Right forelimb (tissue), 1 donor: ENCODE measurements around the gene PREB.
"Not testable (repeated sequence)": the region's sequence is repeated elsewhere in the genome, so short reads cannot be mapped to it uniquely, and the experiment has no call there.

Experiments used
- DNase-seq: peaks from one replicate; pipeline ENCODE4 v3.0.0-alpha.2; 2018

PREB gene

GRCh38 chr2:27125104-27125503 is 9.3 kb downstream of the PREB start:
- DNase-seq = no peak

GRCh38 chr2:27123302-27124150 is 10.9 kb downstream of the PREB start, which contains the start of gene ABHD1:
Gene ABHD1, plus strand, starts transcription at chr2:27123815. Its CDS starts 134 bp downstream, at chr2:27123949.
- DNase-seq = peak; percentile 64

- no peak for DNase-seq
Measured at GRCh38 chr2:27122791-27123190, 11.6 kb downstream of the PREB start.

GRCh38 chr2:27121906-27122305 is 12.5 kb downstream of the PREB start:
- no peak for DNase-seq

GRCh38 chr2:27119330-27119670 is 15.1 kb downstream of the PREB start:
- DNase-seq = not testable (repeated sequence)

GRCh38 chr2:27118525-27119329 is 15.7 kb downstream of the PREB start, which contains the start of gene CGREF1:
Gene CGREF1, minus strand, starts transcription at chr2:27119128. Its CDS starts 14,762 bp downstream, at chr2:27104366.
- DNase-seq = no peak

- DNase-seq = no peak
Measured at GRCh38 chr2:27117995-27118524, 16.4 kb downstream of the PREB start.

GRCh38 chr2:27115519-27115918 is 18.9 kb downstream of the PREB start:
- no peak for DNase-seq

- DNase-seq = not testable (repeated sequence)
Measured at GRCh38 chr2:27111392-27112078, 22.9 kb downstream of the PREB start.

- not testable (repeated sequence) for DNase-seq
Measured at GRCh38 chr2:27110603-27111352, 23.7 kb downstream of the PREB start.

- DNase-seq = no peak
Measured at GRCh38 chr2:27109083-27109482, 25.4 kb downstream of the PREB start.

GRCh38 chr2:27108221-27108620 is 26.2 kb downstream of the PREB start:
- DNase-seq = no peak

GRCh38 chr2:27105981-27106380 is 28.5 kb downstream of the PREB start:
- no peak for DNase-seq

GRCh38 chr2:27102329-27102728 is 32.1 kb downstream of the PREB start:
- DNase-seq = no peak

- DNase-seq = no peak
Measured at GRCh38 chr2:27100036-27100435, 34.4 kb downstream of the PREB start.

GRCh38 chr2:27099334-27099955 is 35.0 kb downstream of the PREB start:
- DNase-seq = no peak

- DNase-seq = no peak
Measured at GRCh38 chr2:27097341-27097740, 37.1 kb downstream of the PREB start.

GRCh38 chr2:27096748-27097297 is 37.6 kb downstream of the PREB start:
- DNase-seq = no peak

GRCh38 chr2:27095745-27096651 is 38.4 kb downstream of the PREB start:
- DNase-seq = no peak

GRCh38 chr2:27095427-27095744 is 39.0 kb downstream of the PREB start:
- DNase-seq = no peak
